Cardiac fibroblast (primary cell): Measurements from ENCODE around the gene GORASP2.

Source experiments
- DNase-seq, 2 donors: peaks; one replicate each; pipeline versions ENCODE4 v3.0.0 to v3.0.0-alpha.2; 2010; ENCODE audit warnings: low read depth in 2 of 2
- H3K4me3 ChIP-seq, 2 donors: replicated peaks in 1 of 2; 1 replicate in 1 of 2; 2 replicates in 1 of 2; pipeline ENCODE4 v1.5.1; 2011; ENCODE audit warnings: low read depth in 2 of 2, low read length in 2 of 2, mild to moderate bottlenecking in 2 of 2, moderate library complexity in 1 of 2
- CTCF ChIP-seq: IDR thresholded peaks from one replicate; pipeline ENCODE4 v1.5.1; 2011; ENCODE audit warnings: low read depth, mild to moderate bottlenecking, low read length, inconsistent platforms

Gene GORASP2

DNA sequence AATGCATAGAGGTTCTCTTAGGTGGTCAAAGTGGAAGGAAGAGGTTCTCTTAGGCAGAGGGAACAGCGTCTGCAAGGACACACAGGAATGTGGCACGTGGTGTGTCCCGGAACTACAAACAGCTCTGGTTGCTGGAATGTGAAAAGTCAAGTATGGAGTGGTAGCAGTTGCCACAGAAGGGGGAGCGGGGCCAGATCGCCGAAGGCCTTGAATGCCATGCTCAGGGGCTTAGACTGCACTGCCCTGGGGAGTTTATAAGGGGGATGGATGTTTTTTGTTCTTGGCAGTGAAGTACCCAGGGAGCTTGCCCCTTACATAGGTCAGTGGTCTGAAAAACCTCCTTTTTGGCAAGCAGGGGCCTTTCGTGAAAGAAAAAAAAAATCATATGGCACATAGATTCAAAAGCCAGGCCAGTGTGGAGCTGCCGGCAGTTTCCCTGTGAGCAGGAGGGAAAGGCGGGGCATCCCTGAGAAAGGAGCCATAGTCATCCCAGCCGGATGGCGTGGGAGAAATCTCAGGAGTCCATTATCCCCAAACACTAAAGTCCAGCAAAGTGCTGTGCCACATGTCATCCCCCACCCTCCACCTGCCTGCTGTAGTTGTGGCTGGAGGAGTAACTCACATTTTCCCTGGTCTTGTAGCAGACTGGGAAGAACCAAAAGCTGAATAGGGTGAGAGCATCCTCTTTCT, 45.4 kb downstream of the GORASP2 start:
- DNase-seq: peak; percentile 21 to 26
- peak overlapping the region; percentile 71 to 74 for H3K4me3 ChIP-seq
- TF ChIP-seq CTCF: no peak

DNA sequence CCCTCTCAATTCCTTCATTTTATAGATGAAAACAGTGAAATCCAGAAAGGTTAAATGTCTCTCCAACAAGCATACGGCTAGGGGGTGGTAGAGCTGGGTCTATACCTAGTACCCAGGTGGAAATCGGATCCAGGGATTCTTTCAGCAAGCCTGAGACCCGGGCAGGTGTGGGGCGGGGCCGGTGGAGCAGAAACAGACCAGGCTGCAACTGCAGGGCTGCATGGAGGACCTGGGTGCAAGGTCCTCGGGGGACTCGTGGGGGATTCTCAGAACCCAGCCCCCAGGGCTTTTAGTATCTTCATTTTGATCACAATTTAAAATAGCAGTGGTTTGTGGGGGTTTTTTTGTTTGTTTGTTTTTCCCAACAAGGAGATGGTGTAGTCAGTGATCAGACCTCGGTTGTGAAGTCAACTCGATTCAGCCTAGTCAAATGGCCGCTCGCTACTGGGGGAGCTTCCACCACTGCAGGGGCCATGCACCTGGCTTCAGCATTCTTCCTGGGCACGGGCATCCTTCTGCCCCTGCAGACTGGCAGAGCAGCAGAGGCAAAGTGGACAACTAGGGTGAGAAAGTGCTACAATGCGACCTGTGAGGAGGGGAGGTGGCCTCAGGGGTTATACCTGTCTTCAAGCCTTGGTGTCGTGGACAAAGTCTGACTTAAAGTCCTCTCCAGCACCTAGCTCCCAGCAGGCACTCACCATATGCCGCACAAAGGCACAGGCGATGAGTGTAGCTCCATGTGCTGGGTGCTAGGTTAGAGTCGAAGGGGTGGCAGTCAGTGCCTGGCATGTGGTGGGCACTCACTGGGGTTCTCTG, 46.3 kb downstream of the GORASP2 start:
- TF ChIP-seq CTCF: no peak
- DNase-seq: no peak
- no peak overlapping the region for H3K4me3 ChIP-seq

DNA sequence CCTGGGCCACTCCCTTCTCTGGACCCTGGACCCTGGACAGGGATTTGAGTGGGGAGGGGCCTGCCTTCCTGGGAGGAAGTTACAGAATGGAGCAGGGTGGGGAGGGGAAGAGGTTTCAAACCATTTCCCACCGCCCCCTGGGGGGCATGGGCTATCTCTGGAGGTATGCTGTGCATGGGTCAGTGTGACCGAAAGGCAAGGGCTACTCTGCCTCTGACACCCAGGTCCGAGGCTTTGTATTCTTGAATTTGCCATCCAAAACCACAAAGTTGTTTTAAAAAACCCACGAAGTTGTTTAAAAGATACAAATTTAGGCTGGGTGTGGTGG, 46.9 kb downstream of the GORASP2 start:
- DNase-seq: no peak
- H3K4me3 ChIP-seq: no peak overlapping the region
- no peak for TF ChIP-seq CTCF

- DNase-seq: no peak
- no peak overlapping the region for H3K4me3 ChIP-seq
- no peak for TF ChIP-seq CTCF
Observed at GRCh38 chr2:170984079-170984478, 55.0 kb downstream of the GORASP2 start.

DNA sequence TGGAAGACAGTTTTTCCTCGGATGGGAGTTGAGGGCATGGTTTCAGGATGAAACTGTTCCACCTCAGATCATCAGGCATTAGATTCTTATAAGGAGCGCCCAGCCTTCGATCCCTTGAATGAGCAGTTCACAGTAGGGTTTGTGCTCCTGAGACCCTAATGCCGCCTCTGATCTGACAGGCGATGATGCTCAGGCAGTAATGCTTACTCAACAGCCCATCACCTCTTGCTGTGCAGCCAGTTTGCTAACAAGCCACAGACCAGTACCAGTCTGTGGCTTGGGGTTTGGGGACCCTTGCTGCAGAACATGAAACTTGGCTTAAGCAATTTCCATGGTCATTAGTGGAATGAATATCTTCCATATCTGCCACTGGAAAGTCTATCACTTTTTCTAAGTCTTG, 56.4 kb downstream of the GORASP2 start:
- no peak for TF ChIP-seq CTCF
- H3K4me3 ChIP-seq: no peak overlapping the region
- DNase-seq: no peak

DNA sequence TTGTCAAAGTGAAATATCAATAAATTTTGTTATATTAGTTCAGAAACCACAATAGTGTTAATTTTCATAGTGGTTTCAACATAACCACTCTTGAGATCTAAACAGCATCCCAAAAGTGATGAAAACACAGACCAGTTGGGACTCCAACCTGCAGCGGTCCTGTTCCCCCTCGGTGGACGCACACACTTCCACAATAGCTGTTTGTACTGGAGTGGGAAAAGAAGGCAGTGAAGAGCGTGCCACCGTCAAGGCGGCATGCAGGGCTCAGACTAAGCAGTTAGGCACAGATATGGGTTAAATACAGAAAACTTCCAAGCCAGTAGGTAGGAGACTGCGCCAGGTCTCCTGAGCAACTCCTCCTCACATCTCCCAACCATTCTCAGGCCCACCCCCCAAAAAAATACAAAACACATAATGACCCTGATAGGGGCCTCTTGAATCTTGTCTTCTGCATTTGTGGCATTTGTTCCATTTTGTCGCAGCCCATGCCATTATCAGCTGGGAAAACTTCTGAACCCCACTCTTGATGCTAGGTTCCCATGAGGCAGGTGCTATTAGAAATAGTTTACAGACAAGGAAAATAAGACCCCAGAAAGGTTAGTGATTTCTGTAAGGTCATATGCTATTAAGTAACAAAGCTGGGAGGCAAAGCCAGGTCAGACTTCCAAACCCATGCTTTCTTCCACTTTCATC, 57.7 kb downstream of the GORASP2 start:
- no peak for DNase-seq
- no peak for TF ChIP-seq CTCF
- H3K4me3 ChIP-seq: no peak overlapping the region
